HG03196 (cell line): Measurements from ENCODE around the gene DTNA.
"Not testable (repeated sequence)": the region's sequence is repeated elsewhere in the genome, so short reads cannot be mapped to it uniquely, and the experiment has no call there.

Experiments
- ATAC-seq: cut with Tn5 transposase; IDR thresholded peaks from one replicate; pipeline ENCODE4 v1.9.1; 2021; ENCODE audit not compliant: unreplicated experiment

Gene DTNA

GRCh38 chr18:34723143-34723542, 13.0 kb downstream of the DTNA start:
- ATAC-seq, result no peak

GRCh38 chr18:34725737-34726136, 15.6 kb downstream of the DTNA start:
- not testable (repeated sequence) for ATAC-seq

GRCh38 chr18:34726286-34727004, 16.3 kb downstream of the DTNA start:
- ATAC-seq, result no peak

- ATAC-seq, result no peak
Observed at GRCh38 chr18:34729264-34729663, 19.2 kb downstream of the DTNA start.

- ATAC-seq, result no peak
Observed at GRCh38 chr18:34729740-34730355, 19.8 kb downstream of the DTNA start.

- no peak for ATAC-seq
Observed at GRCh38 chr18:34730774-34731173, 20.7 kb downstream of the DTNA start.

- ATAC-seq, result no peak
Observed at GRCh38 chr18:34734056-34734455, 24.0 kb downstream of the DTNA start.

GRCh38 chr18:34734526-34734925, 24.4 kb downstream of the DTNA start:
- not testable (repeated sequence) for ATAC-seq

- no peak for ATAC-seq
Observed at GRCh38 chr18:34738175-34738894, 28.2 kb downstream of the DTNA start.

- ATAC-seq, result no peak
Observed at GRCh38 chr18:34740101-34740500, 30.0 kb downstream of the DTNA start.

- no peak for ATAC-seq
Observed at GRCh38 chr18:34740724-34741123, 30.6 kb downstream of the DTNA start.

GRCh38 chr18:34741401-34741800, 31.3 kb downstream of the DTNA start:
- no peak for ATAC-seq

- no peak for ATAC-seq
Observed at GRCh38 chr18:34742891-34743341, 32.8 kb downstream of the DTNA start.

GRCh38 chr18:34744569-34744968, 34.5 kb downstream of the DTNA start:
- no peak for ATAC-seq

- no peak for ATAC-seq
Observed at GRCh38 chr18:34746614-34747013, 36.5 kb downstream of the DTNA start.

GRCh38 chr18:34749721-34750120, 39.6 kb downstream of the DTNA start:
- no peak for ATAC-seq

GRCh38 chr18:34752056-34752455, 42.0 kb downstream of the DTNA start:
- ATAC-seq, result no peak

- ATAC-seq, result no peak
Observed at GRCh38 chr18:34754300-34754699, 44.2 kb downstream of the DTNA start.

- no peak for ATAC-seq
Observed at GRCh38 chr18:34757666-34758065, 47.6 kb downstream of the DTNA start.

- ATAC-seq, result no peak
Observed at GRCh38 chr18:34758378-34758948, 48.4 kb downstream of the DTNA start.

- no peak for ATAC-seq
Observed at GRCh38 chr18:34760444-34760843, 50.3 kb downstream of the DTNA start.

- ATAC-seq, result no peak
Observed at GRCh38 chr18:34764451-34764850, 54.4 kb downstream of the DTNA start.
